Heart right ventricle (tissue), 16 donors: ENCODE results near the gene SGTA. TPM values are rescaled to one million over a fixed set of nuclear protein-coding genes. Genes with fewer than 3 reads are reported as not detected.

ENCODE experiments used
- ATAC-seq, 8 donors: fragments of 200-7000 bp; cut with Tn5 transposase; one replicate each; pipeline ENCODE4 v1.9.1; 2020; ENCODE audit warnings: mild to moderate bottlenecking in 8 of 8, moderate library complexity in 8 of 8, moderate number of reproducible peaks in 1 of 8
- DNase-seq, 2 donors: peaks; one replicate each; pipeline ENCODE4 v3.0.0-alpha.2; 2020
- H3K27ac ChIP-seq, 10 donors: fragments of 200-600 bp; sonication (generic) in 2 of 10; one replicate each; pipeline versions ENCODE4 v1.5.0 to v1.8.0; 2020 to 2022; ENCODE audit warnings: mild to moderate bottlenecking in 3 of 10
- H3K27me3 ChIP-seq, 7 donors: fragments of 200-600 bp; one replicate each; pipeline ENCODE4 v1.8.0; 2021 to 2022; ENCODE audit warnings: mild to moderate bottlenecking in 2 of 7
- H3K36me3 ChIP-seq, 9 donors: fragments of 200-600 bp; sonication (generic) in 1 of 9; one replicate each; pipeline versions ENCODE4 v1.5.0 to v1.8.0; 2020 to 2022; ENCODE audit warnings: mild to moderate bottlenecking in 2 of 9
- H3K4me1 ChIP-seq, 9 donors: fragments of 200-600 bp; sonication (generic) in 1 of 9; one replicate each; pipeline versions ENCODE4 v1.5.0 to v1.8.0; 2020 to 2022; ENCODE audit warnings: mild to moderate bottlenecking in 4 of 9
- H3K4me3 ChIP-seq, 10 donors: fragments of 200-600 bp; sonication (generic) in 2 of 10; one replicate each; pipeline versions ENCODE4 v1.5.0 to v1.8.0; 2020 to 2022; ENCODE audit warnings: mild to moderate bottlenecking in 7 of 10, moderate library complexity in 2 of 10
- H3K9me3 ChIP-seq, 11 donors: fragments of 200-600 bp in 10 of 11; sonication (generic) in 2 of 11; one replicate each; pipeline versions ENCODE4 v1.5.0 to v1.8.0; 2013 to 2022; ENCODE audit warnings: mild to moderate bottlenecking in 2 of 11, control low read depth in 1 of 11, moderate library complexity in 1 of 11
- WGBS, 2 donors: extraction: QIAGEN DNeasy Blood & Tissue Kit; methylation state at CpG; one replicate each; pipeline ENCODE4 v1.1.7; 2013; ENCODE audit warnings: inconsistent platforms in 1 of 2; 5-methylcytosine and 5-hydroxymethylcytosine counted together
- intact Hi-C, 10 donors: fragments of 100-400 bp; cut with DNase I; formaldehyde crosslinking; loops; one replicate each; pipeline versions ENCODE4 v1.11.1 to v1.14.2; 2022
- polyA plus RNA-seq, 2 donors: library from polyadenylated mRNA; stranded (reverse); fragments of 200-250 nt; gene quantifications; one replicate each; pipeline ENCODE4 v1.2.3, GENCODE V29; 2013
- total RNA-seq, 10 donors: library from RNA; stranded (reverse); fragmentation: NEBNext Ultra II Directional in 3 of 10; extraction: Animal tissue kit (Norgen Biotek cat#: 25700) in 3 of 10; gene quantifications; one replicate each; pipeline versions ENCODE4 v1.2.1 to v1.2.4, GENCODE V29; 2021 to 2023
- TF ChIP-seq, protein P1 (sequence below), 9 donors: fragments of 200-600 bp; sonication (generic) in 2 of 9; IDR thresholded peaks; one replicate each; pipeline versions ENCODE4 v1.5.0 to v1.8.0; 2021 to 2022; ENCODE audit warnings: antibody characterized with exemption in 9 of 9, mild to moderate bottlenecking in 5 of 9, moderate library complexity in 1 of 9
- donor health status: Arrhythmogenic right ventricular cardiomyopathy.
- donor health status: ischemic (EF 13 %, LVEDD 7.1; RV severe dilation, severe dysfunction).
- donor health status: healthy with polysubstance abuse.
- donor health status: DM: no; HTN: yes; CAD: no.
- donor health status: DM: no; HTN: no; CAD: no.
- donor health status: ischemic (EF 25% LVEDD 6.9; RV normal size, moderate dysfunction).
- donor health status: ischemic (EF 25% LVEDD 5.7; RV mildly dilated, moderate dysfunction).
- donor health status: healthy.
- donor health status: DM: yes; HTN: yes; CAD: no.
- donor health status: Ischemic cardiomyopathy.
- donor health status: ischemic (EF 35%, LVEDD 5.7; RV mildly dilated, moderate dysfunction).
- donor health status: nonischemic (EF 11% LVEDD 7.7; RV severe dilation, severe dysfunction).
- donor health status: DM: yes; HTN: yes; CAD: no.
- donor health status: PGD.
- donor health status: ischemic (EF 29% LVEDD 5.4; RV normal size, mild dysfunction).
- donor health status: nonischemic (EF 23%, LVEDD 6.1; RV moderate dilation, normal function).

Gene SGTA
- total and polyA plus RNA-seq, 12 donors: 52.6 to 102 (median 66.2) TPM

DNA sequence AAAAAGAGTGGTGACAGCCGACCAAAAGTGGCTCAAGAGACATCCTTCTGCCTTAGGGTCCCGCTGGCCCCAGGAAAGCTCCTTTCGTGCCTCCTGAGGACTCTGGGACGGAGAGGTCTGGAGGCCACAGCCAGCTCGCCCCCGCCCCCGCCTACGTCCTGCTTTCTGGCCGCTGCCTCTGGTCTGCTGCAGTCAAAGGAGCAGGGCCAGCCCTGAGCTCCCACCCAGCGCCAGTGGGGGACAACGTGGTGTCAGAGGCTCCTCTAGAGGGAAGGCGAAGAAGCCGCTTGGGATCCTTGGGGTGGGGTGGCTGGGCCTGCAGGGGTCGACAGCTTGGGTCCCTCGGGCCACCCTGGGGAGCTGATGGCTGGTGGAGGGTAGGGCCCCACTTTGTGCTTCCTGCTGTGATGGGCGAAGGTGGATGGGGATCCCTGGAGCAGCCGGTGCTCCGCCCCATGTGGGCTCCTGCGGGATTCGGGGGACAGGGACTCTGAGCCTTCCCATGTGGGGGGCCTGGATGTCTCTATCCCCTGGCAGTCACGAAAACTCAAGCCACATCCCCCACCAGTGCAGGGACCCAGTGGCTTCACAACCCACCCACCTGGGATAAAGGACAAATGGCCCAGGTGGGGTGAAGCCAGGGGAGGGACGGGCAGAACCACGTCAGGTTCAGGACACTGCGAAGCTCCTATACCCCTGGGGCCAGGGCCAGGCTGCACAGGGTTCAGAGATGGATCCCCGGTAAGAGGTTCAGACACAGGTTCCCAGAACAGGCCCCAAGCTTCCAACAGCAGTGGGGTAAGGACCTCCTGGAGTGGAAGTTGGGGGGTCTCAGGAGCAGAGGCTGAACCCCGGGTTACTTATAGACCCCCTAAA, 52.9 kb downstream of the SGTA start:
- intact Hi-C loops: no loop called here
- no peak overlapping the region for H3K27ac ChIP-seq
- H3K4me1 ChIP-seq: no peaks in the 10 kb centered on the region
- TF ChIP-seq, protein P1, sequence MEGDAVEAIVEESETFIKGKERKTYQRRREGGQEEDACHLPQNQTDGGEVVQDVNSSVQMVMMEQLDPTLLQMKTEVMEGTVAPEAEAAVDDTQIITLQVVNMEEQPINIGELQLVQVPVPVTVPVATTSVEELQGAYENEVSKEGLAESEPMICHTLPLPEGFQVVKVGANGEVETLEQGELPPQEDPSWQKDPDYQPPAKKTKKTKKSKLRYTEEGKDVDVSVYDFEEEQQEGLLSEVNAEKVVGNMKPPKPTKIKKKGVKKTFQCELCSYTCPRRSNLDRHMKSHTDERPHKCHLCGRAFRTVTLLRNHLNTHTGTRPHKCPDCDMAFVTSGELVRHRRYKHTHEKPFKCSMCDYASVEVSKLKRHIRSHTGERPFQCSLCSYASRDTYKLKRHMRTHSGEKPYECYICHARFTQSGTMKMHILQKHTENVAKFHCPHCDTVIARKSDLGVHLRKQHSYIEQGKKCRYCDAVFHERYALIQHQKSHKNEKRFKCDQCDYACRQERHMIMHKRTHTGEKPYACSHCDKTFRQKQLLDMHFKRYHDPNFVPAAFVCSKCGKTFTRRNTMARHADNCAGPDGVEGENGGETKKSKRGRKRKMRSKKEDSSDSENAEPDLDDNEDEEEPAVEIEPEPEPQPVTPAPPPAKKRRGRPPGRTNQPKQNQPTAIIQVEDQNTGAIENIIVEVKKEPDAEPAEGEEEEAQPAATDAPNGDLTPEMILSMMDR (IDR thresholded peaks at IDR 0.05): no peak
- no peaks in the 10 kb centered on the region for H3K9me3 ChIP-seq
- no peak for DNase-seq
- peaks cover 0 to 34% (median 0%) of the 10 kb centered on the region in 9 donors for H3K36me3 ChIP-seq
- 89 to 90% methylated on average over 26 of the region's 26 CpGs for WGBS, 2 donors
- ATAC-seq: no peak
- no peak overlapping the region for H3K4me3 ChIP-seq
- peaks cover 0 to 27% (median 22%) of the 10 kb centered on the region in 7 donors for H3K27me3 ChIP-seq

DNA sequence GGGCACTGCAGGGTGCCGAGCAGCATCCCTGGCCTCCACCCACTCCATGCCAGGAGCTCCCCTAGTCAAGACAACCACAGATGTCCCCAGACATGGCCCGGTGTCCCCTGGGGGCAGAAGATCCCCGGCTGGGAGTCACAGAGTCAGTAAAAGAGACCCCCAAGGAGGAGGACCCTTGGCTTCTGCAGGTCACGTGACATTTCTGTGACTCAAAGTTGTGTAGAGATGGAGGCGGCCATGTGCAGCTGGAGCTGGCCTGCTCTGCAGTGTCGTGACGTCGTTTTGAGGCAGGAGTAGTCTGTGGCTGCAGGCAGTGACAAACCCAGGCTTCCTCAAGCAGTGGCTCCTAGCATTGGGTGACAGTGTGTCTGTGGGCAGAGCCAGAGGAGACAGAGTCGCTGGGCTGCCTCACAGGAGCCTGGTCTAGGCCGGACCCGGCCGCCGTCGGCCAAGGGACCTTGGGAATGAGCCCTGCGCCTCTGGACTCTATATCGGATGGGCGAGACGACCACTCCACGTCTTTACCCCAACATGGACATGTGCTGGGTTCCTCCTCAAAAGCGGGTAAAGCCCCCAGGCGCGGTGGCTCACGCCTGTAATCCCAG, 54.2 kb downstream of the SGTA start:
- DNase-seq (no peak), ATAC-seq (no peak)
- Histone ChIP-seq H3K27ac (no peak overlapping the region), H3K4me1 (peaks cover 0 to 4% (median 0%) of the 10 kb centered on the region in 9 donors), H3K27me3 (peaks cover 0 to 35% (median 25%) of the 10 kb centered on the region in 7 donors), H3K36me3 (peaks cover 0 to 23% (median 0%) of the 10 kb centered on the region in 9 donors), H3K4me3 (no peak overlapping the region), H3K9me3 (no peaks in the 10 kb centered on the region)
- intact Hi-C loops: no loop called here
- 87 to 88% methylated on average over 23 of the region's 23 CpGs for WGBS, 2 donors
- TF ChIP-seq, protein P1 (IDR thresholded peaks at IDR 0.05): no peak

DNA sequence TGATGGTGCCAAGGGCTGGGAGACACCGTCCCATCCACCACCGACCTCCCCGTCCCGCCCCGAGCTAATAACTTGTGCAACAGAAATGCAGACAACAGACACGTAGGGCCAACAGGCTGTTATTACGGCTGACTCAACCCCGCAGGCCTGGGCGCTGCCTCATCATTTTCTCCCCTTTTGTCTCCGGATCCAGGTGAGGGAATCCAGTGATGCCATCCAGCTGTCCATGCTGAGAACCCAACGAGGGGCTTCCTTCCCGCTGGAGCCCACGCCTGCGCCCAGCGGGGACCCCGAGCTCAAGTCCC, 55.5 kb downstream of the SGTA start:
- H3K9me3 ChIP-seq: no peaks in the 10 kb centered on the region
- no peak for ATAC-seq
- peaks cover 0 to 41% (median 36%) of the 10 kb centered on the region in 7 donors for H3K27me3 ChIP-seq
- 64 to 71% methylated on average over 16 of the region's 16 CpGs for WGBS, 2 donors
- no peak overlapping the region for H3K27ac ChIP-seq
- peaks cover 0 to 11% (median 0%) of the 10 kb centered on the region in 9 donors for H3K36me3 ChIP-seq
- H3K4me1 ChIP-seq: peaks cover 8 to 17% (median 13%) of the 10 kb centered on the region in 9 donors
- TF ChIP-seq, protein P1 (IDR thresholded peaks at IDR 0.05): no peak
- DNase-seq: no peak
- intact Hi-C loops: no loop called here
- no peak overlapping the region for H3K4me3 ChIP-seq

DNA sequence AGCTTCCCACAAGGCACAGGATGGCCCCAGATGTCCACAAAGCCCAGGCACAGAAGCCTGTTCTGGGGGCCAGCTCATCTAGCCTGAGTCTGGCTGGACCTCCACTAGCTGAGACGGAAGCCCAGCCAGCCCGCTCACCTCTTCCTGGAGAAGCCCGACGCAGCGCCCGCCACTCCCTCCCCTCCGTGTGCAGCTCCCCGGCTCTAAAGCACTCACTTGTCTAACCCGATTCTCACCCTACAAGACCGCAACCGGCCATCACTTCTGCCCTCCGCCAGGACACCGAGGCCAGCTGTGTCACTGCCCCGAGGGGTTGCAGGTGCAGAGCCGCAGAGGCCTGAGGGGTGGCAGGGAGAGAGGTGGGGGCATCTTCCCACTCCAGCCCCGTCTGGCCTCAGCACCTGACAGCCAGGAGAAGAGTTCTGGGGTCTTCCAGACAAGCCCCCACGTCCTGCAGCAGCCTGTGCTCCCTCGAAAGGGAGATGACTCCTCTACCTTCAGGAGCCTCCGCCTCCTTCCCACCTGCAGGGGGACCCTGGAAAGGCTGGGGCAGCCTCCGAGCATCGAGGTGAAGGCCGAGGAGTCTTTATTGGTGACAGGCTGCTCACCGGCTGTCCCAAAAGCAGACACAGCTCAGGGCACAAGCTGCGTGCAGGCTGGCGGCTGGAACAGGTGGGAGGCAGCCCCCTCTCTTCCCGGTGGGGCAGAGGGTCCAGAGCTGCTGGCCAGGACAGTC, 56.0 kb downstream of the SGTA start:
- Histone ChIP-seq H3K9me3 (no peaks in the 10 kb centered on the region), H3K4me3 (no peak overlapping the region), H3K4me1 (peaks cover 8 to 22% (median 14%) of the 10 kb centered on the region in 9 donors), H3K36me3 (peaks cover 0 to 6% (median 0%) of the 10 kb centered on the region in 9 donors), H3K27me3 (peaks cover 0 to 46% (median 41%) of the 10 kb centered on the region in 7 donors), H3K27ac (no peak overlapping the region)
- no peak for DNase-seq
- TF ChIP-seq, protein P1 (IDR thresholded peaks at IDR 0.05): no peak
- intact Hi-C loops: no loop called here
- ATAC-seq: no peak
- 22 to 23% methylated on average over 26 of the region's 26 CpGs for WGBS, 2 donors
